UCSD-AML1 (cell line): ENCODE data around the gene MOV10L1.

Experiments
- DNase-seq: peaks from one replicate; lab custom pipeline; 2025; ENCODE audit not compliant: unreplicated experiment; lab: John Stamatoyannopoulos, UW

Gene MOV10L1

GRCh38 chr22:50089682-50090411 lies at the start of gene MOV10L1:
MOV10L1 (plus strand) TSS chr22:50090006; CDS start chr22:50090089, 83 bp downstream.
- DNase-seq: no peak

GRCh38 chr22:50040717-50041116 lies 49.1 kb upstream of the MOV10L1 start:
- no peak for DNase-seq

GRCh38 chr22:50041361-50042065 lies 48.3 kb upstream of the MOV10L1 start:
- DNase-seq: no peak

- no peak for DNase-seq
These were observed 45.2 kb upstream of the MOV10L1 start for GRCh38 chr22:50044485-50045118.

GRCh38 chr22:50045211-50046018 lies 44.4 kb upstream of the MOV10L1 start:
- DNase-seq: no peak

GRCh38 chr22:50046019-50046415 lies 43.8 kb upstream of the MOV10L1 start:
- no peak for DNase-seq

GRCh38 chr22:50046481-50047245 lies 43.1 kb upstream of the MOV10L1 start:
- no peak for DNase-seq

GRCh38 chr22:50047346-50047745 lies 42.5 kb upstream of the MOV10L1 start:
- DNase-seq: no peak

- no peak for DNase-seq
These were observed 41.6 kb upstream of the MOV10L1 start for GRCh38 chr22:50048061-50048765.

- no peak for DNase-seq
These were observed 41.0 kb upstream of the MOV10L1 start for GRCh38 chr22:50048836-50049235.

GRCh38 chr22:50049299-50050195 lies 40.3 kb upstream of the MOV10L1 start:
- no peak for DNase-seq

GRCh38 chr22:50051930-50052329 lies 37.9 kb upstream of the MOV10L1 start:
- DNase-seq: no peak

- no peak for DNase-seq
These were observed 35.9 kb upstream of the MOV10L1 start for GRCh38 chr22:50053861-50054260.

GRCh38 chr22:50056214-50056972 lies 33.4 kb upstream of the MOV10L1 start:
- no peak for DNase-seq

GRCh38 chr22:50057278-50058060 lies 32.3 kb upstream of the MOV10L1 start:
- DNase-seq: no peak

- DNase-seq: no peak
These were observed 31.5 kb upstream of the MOV10L1 start, which contains the start of gene TTLL8 for GRCh38 chr22:50058061-50058905. TTLL8 (minus strand) TSS chr22:50058298.
